Activated CD8-positive, alpha-beta memory T cell treated with anti-CD3 and anti-CD28 coated beads, Interleukin-2, amount 50 U/mL, for 1 hour (primary cell): ENCODE results near the gene AGTRAP.

Experiments
- DNase-seq: peaks from one replicate; pipeline ENCODE4 v3.0.0-alpha.2; 2020; ENCODE audit errors: extremely low read depth

The AGTRAP gene

DNA sequence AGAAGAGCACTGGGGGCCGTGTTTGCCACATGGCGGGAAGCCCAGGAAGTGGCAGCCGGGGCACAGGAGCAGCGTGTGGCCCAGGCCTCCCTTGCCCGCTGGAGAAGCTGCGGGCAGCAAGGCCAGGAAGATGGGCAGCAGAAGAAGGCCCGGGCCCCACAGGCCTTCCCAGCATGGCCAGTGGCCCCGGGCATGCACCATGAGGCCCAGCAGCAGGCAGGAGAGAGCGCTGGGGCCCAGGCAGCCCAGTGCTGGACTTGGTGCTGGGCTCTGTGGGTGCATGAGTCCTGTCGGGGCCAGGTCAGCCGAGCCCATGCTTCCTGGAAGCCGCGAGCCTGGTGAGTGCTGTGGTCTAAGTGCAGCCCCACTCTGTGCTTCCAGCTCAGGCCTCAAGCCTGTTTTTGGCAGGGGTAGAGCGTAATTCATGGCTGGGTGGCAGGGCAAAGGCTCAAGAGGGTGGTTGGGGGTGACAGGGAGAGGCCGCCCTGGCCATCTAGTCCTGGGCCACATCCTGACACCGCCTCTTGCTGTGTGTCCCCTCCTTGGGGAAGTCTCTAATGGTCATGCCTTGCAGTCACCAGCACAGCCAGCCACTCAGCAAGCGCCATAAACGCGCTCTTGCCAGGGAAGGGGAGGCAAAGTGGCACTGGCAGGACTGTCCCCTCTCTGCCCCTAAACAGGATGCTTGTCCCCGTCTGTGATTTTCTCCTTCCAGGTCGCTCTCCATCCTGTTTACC, 48.5 kb downstream of the AGTRAP start:
- no peak for DNase-seq

DNA sequence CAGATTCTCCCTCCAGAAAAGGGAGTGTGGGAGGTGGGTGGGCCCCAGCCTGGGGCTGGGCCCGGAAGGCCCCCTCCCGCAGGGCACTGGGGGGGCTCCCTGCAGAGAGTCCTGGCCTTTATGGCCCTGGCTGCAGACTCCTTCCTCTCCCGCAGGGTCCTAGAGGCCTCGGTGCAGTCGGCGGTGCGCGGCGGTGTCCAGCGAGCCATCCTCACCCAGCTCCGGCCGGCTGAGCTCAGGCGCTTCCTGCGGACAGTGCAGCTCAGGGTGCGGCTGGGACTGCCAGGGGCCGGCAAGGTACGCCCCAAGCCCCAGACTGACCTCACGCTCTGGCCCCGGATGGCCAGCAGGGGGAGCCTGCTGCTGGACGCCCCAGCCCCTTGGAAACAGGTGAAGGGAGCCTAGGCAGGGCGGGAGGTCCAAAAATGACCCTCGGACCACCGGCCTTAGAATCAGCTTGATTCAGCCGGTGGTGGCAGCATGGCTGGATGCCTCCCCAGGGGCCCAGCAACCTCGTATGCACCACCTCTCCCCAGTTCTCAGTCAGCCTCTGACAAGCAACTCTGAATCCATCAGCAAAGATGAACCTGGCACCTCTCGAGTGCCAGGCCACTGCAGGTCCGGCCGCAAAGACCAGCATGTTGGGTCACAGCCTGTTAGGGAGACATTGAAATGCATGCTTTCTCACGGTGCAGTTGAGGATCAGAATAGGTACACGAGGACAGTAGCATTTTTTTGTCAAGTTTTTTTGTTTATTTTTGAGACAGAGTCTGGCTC, 49.2 kb downstream of the AGTRAP start:
- no peak for DNase-seq

DNA sequence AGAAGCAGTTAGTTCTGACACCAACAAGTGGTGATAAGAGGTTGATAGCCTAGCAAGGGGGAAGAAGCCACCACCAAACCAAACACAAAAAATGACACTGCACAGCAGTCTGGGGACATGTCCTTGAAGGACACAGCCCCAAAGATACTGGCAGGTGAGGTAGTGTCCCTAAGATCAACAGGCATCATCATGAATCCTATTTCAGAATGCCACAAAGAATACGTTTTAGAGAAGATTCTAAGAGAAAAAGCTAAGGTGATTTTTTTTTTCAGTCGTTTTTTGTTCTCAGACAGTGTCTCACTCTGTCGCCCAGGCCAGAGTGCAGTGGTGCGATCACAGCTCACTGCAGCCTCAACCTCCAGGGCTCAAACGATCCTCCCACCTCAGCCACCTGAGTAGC, 50.2 kb downstream of the AGTRAP start:
- no peak for DNase-seq

DNA sequence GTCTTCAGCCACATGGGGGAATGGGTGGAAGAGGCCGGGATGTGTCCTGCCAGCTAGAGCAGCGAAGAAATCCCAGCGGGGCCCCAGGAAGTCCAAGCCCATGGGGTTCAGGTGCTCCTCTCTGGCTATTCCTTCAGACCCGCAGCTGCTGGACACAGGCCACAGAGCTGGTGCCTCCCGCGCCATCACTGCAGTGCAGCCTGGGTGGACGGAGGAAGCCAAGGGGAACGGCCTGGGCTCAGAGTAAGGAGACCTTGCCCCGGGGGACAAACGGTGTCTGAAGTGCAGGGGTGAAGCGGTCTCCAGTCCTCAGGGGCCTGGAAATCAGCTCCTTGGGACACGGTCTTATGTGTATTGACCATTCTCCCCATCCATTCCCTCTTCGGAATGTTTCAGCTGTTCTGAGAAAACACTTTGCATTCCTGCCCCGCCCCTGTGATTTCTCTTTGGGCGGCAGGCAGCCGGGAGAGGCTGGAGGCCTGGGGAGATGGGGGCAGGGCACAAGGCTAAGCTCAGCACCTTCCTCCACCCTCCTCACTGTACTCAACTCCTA, 51.4 kb downstream of the AGTRAP start:
- no peak for DNase-seq

DNA sequence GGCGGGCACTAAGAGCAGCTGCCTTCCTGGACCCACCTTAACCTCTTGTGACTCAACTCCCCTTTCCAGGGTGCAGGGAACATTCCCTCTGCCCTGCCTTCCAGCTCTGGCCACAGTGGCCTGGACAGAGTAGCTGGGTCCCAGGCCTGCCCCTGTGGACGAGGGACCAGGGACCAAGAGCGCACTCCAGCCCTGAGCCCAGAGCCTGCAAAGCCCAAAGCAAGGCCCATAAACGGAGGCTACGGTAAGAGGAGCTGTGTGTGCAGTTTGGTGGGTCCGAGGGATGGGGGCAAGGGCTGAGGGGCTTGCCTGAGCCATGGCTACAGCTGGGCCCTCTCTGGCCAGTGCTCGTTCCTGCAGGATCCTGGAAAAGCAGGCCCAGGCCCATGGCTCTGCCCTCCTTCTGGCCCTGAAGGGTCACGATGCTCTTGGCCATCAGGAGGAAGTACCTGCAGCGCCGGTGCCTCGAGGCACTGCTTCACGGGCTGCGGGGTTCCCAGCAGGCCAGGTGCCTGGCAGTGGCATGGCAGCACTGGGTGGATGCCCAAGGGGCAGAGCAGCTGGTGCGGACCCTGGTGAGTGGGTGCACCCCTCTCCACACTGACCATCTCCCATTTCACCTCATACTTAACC, 52.0 kb downstream of the AGTRAP start:
- DNase-seq, result no peak

DNA sequence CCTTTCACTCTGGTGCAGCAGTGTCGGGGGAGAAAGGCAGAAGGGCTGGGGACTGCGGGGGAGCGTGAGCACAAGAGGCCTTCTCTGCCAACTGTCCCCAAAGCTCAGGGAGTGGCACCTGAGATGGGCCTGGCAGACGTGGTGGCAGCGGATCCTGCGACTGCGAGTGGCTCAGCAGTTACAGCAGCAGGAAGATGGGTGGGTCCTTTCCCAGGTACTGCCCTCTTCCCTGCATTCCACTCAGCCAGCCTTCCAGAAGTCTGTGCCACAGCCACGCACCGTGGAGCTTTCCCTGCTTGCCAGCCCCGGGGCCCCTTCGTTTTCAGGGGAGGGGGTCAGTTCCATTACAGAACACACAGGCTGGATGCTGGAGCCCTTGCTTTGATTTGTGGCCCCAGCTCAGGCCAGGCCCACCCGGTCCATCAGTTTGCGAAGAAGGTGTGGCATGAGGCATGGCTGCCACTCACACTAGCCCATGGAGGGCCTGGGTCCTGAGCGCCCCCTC, 52.7 kb downstream of the AGTRAP start:
- no peak for DNase-seq

DNA sequence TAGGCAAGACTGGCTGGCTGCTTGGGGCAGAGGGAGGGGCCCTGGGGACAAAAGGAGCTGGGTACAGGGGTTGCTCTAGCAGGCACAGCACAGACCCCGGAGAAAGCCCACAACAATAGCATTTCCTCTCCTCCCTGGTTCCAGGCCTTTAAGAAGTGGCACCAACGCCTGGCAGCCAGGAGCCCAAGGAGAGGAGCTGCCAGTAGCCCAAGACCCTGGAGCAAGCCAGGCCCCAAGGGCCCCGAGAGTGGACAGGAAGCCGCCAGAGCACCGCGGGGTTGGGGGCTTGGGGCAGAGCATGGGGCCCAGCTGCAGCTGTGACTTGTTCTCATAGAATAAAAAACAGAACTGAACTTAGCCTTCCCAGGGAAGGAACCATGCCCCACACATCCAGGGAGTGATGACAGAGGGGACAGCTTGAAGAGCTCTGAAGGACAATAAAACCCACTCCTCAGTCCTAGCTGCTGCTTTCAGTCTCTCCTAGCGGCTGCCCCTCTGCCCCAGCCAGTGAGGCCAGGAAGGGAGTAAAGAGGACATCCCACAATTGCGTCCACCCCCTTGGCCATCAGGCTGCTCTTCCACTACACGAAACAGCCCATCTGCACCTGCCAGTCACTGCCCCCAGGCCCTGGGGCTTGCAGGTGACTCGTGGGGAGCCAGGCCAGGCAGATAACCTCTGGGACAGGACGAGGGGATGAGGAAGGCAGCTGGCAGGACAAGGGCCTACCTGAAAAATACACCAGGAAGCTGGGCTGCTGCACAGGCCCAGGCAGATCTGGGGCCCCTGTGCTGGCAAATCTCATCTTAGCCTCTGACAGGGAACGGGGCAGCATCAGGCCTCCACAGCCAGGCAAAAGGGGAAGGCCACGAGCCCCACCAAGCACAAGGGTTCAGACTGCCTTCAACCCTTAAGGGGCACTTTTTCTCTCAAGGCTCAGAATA, 53.5 kb downstream of the AGTRAP start:
- no peak for DNase-seq

DNA sequence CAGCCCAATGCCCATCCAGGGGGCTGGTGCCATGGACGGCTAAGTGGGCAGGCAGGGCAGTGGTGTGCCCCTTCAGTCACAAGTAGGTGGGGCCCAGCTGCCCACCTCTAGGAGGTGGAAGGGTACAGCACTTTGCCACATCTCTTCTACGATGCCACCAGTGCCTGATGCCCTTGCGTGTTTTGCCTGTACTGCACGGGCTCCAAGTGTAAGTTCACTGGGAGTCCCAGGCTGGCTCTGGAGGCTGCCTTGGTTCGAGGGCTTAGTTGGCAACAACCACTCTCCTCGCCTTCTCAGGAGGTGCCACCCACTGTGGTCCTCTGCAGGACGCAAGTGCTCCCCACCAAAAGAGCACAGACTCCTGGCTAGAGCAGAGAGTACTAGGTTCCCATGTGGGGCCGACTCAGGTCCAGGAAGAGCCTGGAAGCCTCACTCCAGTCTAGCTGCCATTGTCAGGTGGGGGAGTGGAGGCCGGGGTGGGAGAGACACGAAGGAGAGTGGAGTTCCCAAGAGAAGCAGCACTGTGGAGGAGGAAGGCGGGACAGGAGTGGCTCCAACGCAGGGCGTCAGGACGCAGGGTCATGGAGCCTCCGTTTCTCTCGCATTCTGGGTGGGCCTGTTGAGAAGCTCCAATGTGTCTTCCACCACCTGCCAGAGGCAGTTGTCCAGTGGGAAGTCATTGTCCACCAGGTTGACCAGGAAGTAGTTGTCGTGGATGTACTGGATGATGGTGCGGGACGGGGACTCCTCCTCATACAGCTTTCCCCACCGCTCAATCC, 54.4 kb downstream of the AGTRAP start:
- no peak for DNase-seq

DNA sequence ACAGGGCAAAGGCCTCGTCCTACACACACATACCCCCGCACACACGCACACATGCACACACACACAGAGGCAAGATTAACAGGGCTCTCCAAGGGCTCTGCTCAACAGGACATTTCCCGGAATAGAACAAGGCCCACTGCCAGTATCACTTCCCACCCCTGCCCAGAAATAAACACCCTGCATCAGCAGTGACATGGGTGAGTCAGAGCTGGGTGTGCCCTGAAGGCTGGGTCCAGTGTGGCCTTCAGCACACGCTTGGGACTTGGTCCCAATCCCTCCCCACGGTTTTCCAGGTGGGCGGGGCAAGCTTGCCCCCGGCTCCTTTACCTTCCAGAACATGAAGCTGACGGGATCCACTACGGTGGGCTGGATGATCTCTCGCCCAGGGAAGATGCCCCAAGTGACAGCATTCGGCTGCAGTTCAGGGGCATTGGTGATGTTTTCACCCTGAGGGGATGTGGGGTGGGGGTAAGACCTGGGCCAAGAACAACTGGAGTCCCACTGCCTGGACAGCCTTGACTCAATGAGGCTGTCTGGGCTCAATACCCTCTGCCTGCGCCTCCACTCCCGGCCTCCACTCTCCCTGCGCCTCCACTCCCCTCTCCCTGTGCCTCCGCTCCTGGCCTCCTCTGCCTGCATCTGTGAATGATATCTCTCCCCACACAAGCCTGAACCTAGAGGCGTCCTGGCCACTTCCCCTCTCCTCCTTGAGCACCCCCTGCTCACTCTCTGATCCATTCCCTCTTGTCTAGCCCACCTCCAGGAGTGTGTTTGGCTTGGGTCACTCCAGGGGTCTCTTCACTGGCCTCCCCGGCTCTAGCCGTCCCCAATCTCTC, 55.2 kb downstream of the AGTRAP start:
- no peak for DNase-seq

DNA sequence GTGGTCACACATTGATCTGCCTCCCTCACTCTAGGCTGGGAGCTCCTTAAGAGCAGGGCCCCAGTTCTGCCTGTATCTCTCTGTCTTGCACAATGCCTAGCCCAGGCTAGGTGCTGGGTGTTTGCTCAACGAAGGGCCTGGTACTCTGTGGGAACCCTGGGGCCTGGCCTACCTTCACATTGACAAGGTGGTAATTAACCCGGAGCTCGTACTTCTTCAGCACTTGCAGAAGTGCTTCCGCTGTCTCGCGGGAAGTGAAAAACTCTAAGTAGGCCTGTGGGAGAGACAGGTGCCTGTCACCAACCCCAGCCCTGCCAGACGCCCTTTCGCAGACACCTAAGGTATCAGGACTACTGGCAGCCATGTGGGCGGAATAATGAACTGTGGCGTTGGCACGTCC, 56.2 kb downstream of the AGTRAP start:
- DNase-seq, result no peak

DNA sequence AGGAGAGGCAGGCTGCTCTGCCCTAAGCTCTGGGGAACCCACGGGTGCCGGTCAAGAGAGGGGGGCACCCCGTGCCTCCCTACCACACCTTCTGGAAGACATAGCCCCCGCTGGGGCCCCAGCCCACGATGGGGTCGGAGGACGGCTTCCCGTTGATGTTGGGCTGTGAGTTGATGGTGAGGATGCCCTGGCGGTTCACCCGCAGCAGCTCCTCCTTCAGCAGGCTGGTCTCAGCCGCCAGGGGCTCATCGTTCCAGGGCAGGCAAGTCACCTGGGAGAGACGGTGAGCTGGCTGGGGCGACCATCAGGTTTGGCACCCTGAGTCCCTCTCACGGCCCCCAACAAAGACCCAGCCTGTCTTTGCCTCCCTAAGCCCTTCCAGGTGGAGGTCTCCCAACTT, 57.9 kb downstream of the AGTRAP start:
- no peak for DNase-seq

DNA sequence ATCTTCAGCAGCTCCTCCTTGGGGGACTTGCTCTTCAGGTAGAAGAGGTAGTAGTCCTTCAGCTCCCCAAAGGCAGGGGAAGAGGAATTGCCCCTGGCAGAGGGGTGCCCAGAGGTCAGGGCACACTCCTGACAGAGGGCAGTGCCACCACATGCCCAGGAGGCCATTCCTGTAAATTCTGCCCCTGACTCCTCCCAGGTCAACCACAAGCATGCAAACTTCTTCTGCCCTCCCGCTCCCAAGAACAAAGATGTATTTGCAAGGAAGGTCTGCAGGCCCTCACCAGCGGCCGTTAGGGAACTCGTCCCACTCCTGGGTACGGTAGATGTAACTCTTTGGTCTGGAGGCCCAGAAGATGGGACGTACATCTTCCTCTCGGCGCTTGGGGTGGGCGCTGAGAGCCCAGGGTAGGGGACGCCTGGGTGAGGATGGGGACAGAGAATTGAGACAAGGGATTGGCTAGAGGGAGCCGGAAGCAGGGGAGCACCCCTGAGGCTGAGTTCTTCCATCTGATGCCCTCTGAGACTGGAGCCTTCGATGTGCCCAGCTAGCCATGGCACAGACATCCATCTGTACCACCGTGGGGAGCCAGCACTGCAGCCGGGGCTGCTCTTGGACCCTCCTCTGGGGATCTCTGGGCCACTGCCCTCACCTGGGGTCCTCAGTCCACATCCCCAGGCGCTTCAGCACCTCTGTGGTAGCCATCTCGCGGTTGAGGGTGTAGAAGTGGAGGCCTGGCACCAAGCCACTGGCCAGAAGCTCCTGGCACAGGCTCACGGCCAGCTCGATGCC, 58.7 kb downstream of the AGTRAP start:
- DNase-seq, result no peak

DNA sequence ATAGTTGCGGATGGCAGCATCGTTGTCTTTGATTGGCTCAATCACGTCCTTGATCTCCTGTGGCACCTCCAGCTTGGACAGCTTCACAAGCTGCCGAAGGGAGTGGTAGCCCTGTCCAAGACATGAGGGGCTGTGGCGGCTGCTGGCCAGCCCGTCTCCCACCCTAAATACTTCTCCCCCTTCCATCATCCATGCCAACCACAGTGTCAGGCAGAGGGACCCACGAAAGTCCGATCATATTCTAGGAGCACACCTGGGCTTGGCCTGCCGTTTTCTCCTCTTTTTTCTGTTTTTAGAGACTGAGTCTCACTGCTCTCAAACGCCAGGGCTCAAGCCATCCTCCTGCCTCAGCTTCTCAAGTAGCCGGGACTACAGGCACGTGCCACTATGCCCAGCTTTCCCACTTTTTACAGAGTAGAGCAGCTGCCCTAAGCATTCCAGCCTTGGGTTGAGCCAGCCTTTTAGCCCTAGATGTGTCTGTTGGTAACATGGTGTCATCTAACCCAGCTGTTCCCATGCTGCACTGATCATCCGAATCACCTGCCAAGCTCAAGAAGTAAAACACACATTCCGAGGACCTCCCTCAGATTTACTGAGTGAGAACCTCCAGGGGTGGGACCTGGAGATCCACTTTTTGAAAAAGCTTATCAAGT, 59.4 kb downstream of the AGTRAP start:
- DNase-seq, result no peak

DNA sequence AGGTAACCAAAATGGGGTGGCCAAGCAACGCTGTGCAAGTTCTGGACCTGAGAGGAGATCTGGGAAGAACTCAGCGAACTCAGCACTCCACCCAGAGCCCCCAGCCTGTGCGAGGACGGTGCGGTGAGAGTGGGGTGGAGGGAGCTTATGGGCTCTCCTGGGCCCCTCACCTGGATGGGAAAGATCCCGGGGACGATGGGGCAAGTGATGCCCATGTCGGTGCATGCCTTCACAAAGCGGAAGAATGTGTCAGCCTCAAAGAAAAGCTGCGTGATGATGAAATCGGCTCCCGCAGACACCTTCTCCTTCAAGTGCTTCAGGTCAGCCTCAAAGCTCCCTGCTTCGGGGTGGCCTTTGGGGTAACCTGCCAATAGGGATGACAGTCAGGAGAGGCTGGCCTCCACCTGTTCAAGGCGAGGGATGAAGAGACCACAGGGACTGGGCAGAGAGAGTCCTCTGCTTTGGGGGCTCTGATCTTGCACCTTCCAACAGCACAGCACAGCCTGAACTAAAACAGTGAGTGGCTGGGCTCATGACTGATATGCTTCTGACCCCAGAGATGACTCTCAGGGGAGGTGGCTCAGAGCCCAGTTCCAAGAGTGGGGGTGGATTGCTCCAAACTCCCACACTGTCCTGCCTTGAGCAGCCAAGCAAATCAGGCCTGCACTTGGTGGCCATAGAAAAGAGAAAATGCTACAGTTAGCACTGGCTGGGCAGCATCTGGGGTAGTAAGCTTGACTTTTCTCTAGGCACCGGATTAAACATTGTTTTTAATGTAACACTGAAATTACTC, 60.3 kb downstream of the AGTRAP start:
- DNase-seq, result no peak

DNA sequence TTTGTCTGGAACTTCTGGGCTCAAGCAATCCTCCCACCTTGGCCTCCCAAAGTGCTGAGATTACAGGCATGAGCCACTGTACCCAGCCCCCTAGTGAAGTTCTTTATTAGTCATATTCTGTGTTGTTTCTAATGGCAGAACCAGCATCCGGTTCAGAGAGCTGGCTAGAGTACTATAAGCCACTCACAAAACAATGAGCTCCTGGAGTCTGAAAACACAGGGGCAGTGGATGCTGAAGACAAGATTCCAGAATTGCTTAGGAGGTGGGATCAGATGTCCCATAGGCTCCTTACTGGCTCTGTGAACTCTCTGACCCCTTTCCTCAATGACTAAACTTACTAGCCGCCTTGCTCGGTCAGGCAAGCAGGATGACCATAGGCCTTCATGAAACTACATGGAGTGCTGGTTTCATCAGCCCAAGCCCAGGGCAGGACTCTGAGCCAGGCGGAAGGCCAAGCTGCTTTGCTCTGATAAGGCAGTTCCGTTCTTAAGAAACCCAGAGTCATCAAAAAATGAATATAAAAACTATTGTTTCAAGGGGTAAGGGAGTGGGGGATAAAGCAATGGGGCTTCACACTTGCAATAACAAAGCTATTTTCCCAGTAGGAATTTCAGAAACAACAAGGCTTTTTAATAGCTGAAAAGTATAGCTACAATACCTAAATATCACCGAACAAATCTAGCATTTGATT, 61.7 kb downstream of the AGTRAP start:
- no peak for DNase-seq

DNA sequence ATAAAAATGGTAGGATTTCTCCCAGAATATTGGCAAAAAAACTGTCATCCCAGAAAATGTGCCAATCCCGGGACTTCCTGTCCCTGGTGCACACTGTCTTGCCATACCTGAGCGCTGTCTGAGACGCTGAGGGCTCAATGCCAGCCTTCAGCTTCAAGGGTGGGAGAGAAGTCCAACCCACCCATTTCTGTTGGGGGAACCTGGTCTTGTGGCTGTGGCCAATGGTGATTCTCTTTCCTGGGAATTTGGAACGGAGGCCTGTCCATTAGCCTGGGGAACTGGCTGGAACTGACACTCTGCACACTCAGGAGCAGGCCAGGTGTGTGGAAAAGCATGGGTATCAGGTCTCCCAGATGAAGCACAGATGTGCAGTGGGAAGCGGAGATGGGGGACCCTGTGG, 63.2 kb downstream of the AGTRAP start:
- DNase-seq, result no peak

DNA sequence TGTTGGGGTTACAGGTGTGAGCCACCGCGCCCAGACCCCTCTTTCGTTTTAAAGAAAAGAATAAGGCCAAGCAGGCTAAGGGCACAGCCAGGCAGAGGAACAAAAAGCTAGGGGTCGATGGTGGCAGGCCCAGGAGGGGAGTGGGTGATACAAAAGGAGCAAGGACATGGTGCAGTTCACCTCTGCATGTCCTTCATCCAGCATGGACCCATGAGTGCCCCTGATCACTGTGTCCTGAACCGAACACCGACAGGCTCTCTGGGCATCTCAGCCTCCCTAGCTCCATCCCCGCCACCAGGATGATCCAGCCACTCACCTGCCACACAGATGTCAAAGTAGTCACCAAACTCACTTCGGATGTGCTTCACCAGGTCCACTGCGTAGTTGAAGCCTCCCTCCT, 64.0 kb downstream of the AGTRAP start:
- DNase-seq, result no peak
